Measurements from ENCODE around the gene GPR85.

DNA sequence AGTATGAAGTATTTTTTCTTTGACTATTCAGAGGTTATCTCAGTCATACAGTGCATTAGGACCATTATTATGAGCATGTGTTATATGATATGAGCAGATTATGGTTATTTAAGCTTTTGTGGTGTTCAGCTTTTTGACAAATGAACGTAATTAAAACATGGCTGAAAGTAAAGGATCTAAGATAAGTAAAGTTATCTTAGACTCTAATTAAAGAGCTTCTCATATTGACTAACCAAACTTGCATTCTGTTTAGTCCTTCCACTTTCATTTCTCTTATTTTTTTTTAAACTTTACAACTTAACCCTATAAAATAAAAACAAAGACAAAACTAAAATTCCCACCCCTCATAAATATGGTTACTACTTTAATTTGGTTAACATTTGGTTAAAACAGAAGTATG is 6.9 kb upstream of the GPR85 start:
- TF ChIP-seq, protein P1, sequence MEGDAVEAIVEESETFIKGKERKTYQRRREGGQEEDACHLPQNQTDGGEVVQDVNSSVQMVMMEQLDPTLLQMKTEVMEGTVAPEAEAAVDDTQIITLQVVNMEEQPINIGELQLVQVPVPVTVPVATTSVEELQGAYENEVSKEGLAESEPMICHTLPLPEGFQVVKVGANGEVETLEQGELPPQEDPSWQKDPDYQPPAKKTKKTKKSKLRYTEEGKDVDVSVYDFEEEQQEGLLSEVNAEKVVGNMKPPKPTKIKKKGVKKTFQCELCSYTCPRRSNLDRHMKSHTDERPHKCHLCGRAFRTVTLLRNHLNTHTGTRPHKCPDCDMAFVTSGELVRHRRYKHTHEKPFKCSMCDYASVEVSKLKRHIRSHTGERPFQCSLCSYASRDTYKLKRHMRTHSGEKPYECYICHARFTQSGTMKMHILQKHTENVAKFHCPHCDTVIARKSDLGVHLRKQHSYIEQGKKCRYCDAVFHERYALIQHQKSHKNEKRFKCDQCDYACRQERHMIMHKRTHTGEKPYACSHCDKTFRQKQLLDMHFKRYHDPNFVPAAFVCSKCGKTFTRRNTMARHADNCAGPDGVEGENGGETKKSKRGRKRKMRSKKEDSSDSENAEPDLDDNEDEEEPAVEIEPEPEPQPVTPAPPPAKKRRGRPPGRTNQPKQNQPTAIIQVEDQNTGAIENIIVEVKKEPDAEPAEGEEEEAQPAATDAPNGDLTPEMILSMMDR (conservative IDR thresholded peaks at IDR 0.05; ENCODE audit: low read length) = no peak
- TF ChIP-seq EZH2phosphoT487 (IDR thresholded peaks at IDR 0.05; ENCODE audit: borderline replicate concordance, low read depth, low read length) = no peak
